ENCODE measurements around the gene PER1. TPM values are rescaled to one million over a fixed set of nuclear protein-coding genes. Genes with fewer than 3 reads are reported as not detected.
"Not testable (repeated sequence)": the region's sequence is repeated elsewhere in the genome, so short reads cannot be mapped to it uniquely, and the experiment has no call there.

The PER1 gene
- total RNA-seq, 1 donor from 2014 or later = 45.0 TPM

- no peak overlapping the region for H3K4me3 Mint-ChIP-seq
- H3K9me3 Mint-ChIP-seq = no peaks in the 10 kb centered on the region
- DNase-seq (no peak), ATAC-seq (ENCODE audit: low read depth) (no peak)
- POLR2A ChIA-PET = interaction anchor here (0.9 to 1.7 kb wide), 5 partner anchors 8 to 62 kb away, joined by 3 to 9 read pairs (median 5); no protein-coding TSS in a partner anchor
- intact Hi-C loops (cut with micrococcal nuclease) = loop anchor here (1.0 to 2.0 kb wide), 4 partner anchors 16 to 51 kb away; no protein-coding TSS in a partner anchor
- CTCF ChIA-PET = interaction anchor here (0.7 to 7.6 kb wide), 12 partner anchors 8 to 59 kb away, joined by 3 to 112 read pairs (median 6); partner anchors contain the start of gene ALOXE3
- TF ChIP-seq, protein P1, sequence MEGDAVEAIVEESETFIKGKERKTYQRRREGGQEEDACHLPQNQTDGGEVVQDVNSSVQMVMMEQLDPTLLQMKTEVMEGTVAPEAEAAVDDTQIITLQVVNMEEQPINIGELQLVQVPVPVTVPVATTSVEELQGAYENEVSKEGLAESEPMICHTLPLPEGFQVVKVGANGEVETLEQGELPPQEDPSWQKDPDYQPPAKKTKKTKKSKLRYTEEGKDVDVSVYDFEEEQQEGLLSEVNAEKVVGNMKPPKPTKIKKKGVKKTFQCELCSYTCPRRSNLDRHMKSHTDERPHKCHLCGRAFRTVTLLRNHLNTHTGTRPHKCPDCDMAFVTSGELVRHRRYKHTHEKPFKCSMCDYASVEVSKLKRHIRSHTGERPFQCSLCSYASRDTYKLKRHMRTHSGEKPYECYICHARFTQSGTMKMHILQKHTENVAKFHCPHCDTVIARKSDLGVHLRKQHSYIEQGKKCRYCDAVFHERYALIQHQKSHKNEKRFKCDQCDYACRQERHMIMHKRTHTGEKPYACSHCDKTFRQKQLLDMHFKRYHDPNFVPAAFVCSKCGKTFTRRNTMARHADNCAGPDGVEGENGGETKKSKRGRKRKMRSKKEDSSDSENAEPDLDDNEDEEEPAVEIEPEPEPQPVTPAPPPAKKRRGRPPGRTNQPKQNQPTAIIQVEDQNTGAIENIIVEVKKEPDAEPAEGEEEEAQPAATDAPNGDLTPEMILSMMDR (IDR thresholded peaks at IDR 0.05) = no peak
- H3K36me3 Mint-ChIP-seq (ENCODE audit: low read depth) = no peaks in the 10 kb centered on the region
- no peak overlapping the region for H3K27ac Mint-ChIP-seq
- H3K27me3 Mint-ChIP-seq = peaks cover 42% of the 10 kb centered on the region
- peaks cover 6% of the 10 kb centered on the region for H3K4me1 Mint-ChIP-seq
Measured at GRCh38 chr17:8110907-8111306, 41.3 kb downstream of the PER1 start.

GRCh38 chr17:8110456-8110804, 41.8 kb downstream of the PER1 start:
- POLR2A ChIA-PET = interaction anchor here (0.9 to 1.7 kb wide), 5 partner anchors 9 to 63 kb away, joined by 3 to 9 read pairs (median 5); no protein-coding TSS in a partner anchor
- Mint-ChIP-seq H3K27ac (no peak overlapping the region), H3K27me3 (peaks cover 39% of the 10 kb centered on the region), H3K9me3 (no peaks in the 10 kb centered on the region), H3K4me3 (no peak overlapping the region), H3K4me1 (peaks cover 6% of the 10 kb centered on the region), H3K36me3 (ENCODE audit: low read depth) (no peaks in the 10 kb centered on the region)
- intact Hi-C loops (cut with micrococcal nuclease) = loop anchor here (1.0 to 2.0 kb wide), 4 partner anchors 16 to 50 kb away; no protein-coding TSS in a partner anchor
- no peak for DNase-seq
- ATAC-seq (ENCODE audit: low read depth) = no peak
- TF ChIP-seq, protein P1 (IDR thresholded peaks at IDR 0.05) = no peak
- CTCF ChIA-PET = interaction anchor here (0.7 to 7.6 kb wide), 13 partner anchors 9 to 58 kb away, joined by 3 to 112 read pairs (median 5); partner anchors contain the start of gene ALOXE3

- H3K4me3 Mint-ChIP-seq = peak overlapping the region; percentile 57
- TF ChIP-seq, protein P1 (IDR thresholded peaks at IDR 0.05) = no peak
- CTCF ChIA-PET = interaction anchor here (0.7 to 7.6 kb wide), 12 partner anchors 9 to 58 kb away, joined by 3 to 112 read pairs (median 6); partner anchors contain the start of gene ALOXE3
- peaks cover 34% of the 10 kb centered on the region for H3K27me3 Mint-ChIP-seq
- peak; percentile 98 for ATAC-seq (ENCODE audit: low read depth)
- intact Hi-C loops (cut with micrococcal nuclease) = loop anchor here (1.0 to 2.0 kb wide), 4 partner anchors 15 to 50 kb away; no protein-coding TSS in a partner anchor
- H3K9me3 Mint-ChIP-seq = no peaks in the 10 kb centered on the region
- peak; percentile 79 for DNase-seq
- no peak overlapping the region for H3K27ac Mint-ChIP-seq
- POLR2A ChIA-PET = interaction anchor here (1.0 to 1.7 kb wide), 4 partner anchors 9 to 63 kb away, joined by 3 to 9 read pairs (median 6); no protein-coding TSS in a partner anchor
- H3K4me1 Mint-ChIP-seq = peaks cover 6% of the 10 kb centered on the region
- no peaks in the 10 kb centered on the region for H3K36me3 Mint-ChIP-seq (ENCODE audit: low read depth)
Measured at GRCh38 chr17:8109661-8110455, 42.3 kb downstream of the PER1 start.

DNA sequence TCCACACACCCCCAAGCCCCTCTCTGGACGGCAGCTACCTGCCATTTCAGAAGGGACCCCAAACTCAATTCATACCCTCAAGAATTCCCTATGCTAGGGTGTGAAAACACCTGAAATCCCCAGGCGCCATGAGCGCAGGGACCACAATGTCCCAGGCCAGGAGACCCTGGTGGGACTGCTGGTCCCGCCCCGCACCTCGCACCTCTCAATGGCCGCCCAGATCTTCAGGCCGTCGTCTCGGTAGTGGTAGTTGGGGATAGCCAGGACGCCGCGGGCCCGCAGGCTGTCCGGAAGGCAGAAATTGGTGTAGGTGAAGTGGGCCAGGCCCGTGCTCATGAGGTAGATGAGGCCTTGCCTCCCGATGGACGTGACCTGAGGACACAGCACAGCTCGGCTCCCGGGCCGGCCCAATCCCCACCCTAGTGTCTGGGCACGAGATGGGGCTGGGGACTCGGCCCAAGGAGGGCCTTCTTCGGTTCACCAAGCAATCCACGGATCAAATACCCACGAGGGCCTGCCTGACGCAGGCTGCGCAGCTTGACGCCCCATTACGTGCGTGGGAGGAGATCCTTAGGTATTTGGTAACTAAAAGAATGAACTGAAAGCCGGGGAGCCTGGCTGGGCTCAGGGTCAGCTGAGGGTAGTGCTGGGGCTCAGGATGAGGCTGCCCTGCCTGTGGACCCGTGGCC, 43.1 kb downstream of the PER1 start:
- no peaks in the 10 kb centered on the region for H3K36me3 Mint-ChIP-seq (ENCODE audit: low read depth)
- ChIA-PET POLR2A (no interaction called here), CTCF (interaction anchor here (0.7 to 7.6 kb wide), 9 partner anchors 10 to 52 kb away, joined by 3 to 112 read pairs (median 4); partner anchors contain the start of gene ALOXE3)
- no peak overlapping the region for H3K27ac Mint-ChIP-seq
- ATAC-seq (ENCODE audit: low read depth) (no peak), DNase-seq (no peak)
- H3K9me3 Mint-ChIP-seq = no peaks in the 10 kb centered on the region
- TF ChIP-seq, protein P1 (IDR thresholded peaks at IDR 0.05) = no peak
- no peak overlapping the region for H3K4me3 Mint-ChIP-seq
- intact Hi-C loops (cut with micrococcal nuclease) = no loop called here
- peaks cover 28% of the 10 kb centered on the region for H3K27me3 Mint-ChIP-seq
- H3K4me1 Mint-ChIP-seq = peaks cover 6% of the 10 kb centered on the region

- CTCF ChIA-PET = interaction anchor here (1.4 to 7.6 kb wide), 4 partner anchors 14 to 47 kb away, joined by 4 to 66 read pairs (median 26); no protein-coding TSS in a partner anchor
- H3K4me3 Mint-ChIP-seq; H3K36me3 Mint-ChIP-seq (ENCODE audit: low read depth); DNase-seq; ATAC-seq (ENCODE audit: low read depth); H3K4me1 Mint-ChIP-seq; H3K9me3 Mint-ChIP-seq; POLR2A ChIA-PET; H3K27ac Mint-ChIP-seq; intact Hi-C loops (cut with micrococcal nuclease): not testable (repeated sequence)
- peaks cover 17% of the 10 kb centered on the region for H3K27me3 Mint-ChIP-seq
Measured at GRCh38 chr17:8106980-8107379, 45.2 kb downstream of the PER1 start.

Measured in activated B cell treated with CpG ODN at 0.5 μM for 24 hours (primary cell).